Measurements from ENCODE around the gene ITPK1. TPM values are rescaled to one million over a fixed set of nuclear protein-coding genes. Genes with fewer than 3 reads are reported as not detected.

ITPK1 gene
- total and polyA plus RNA-seq, 2 experiments from 2014 or later: 18.7 to 35.0 TPM

- in situ Hi-C loops (cut with MboI): no loop called here
- Histone ChIP-seq H3K4me1 (ENCODE audit: insufficient read depth) (no peaks in the 10 kb centered on the region), H3K79me2 (ENCODE audit: insufficient read depth) (no peaks in the 10 kb centered on the region), H3K9ac (no peak overlapping the region), H2AFZ (no peak overlapping the region), H3K4me2 (ENCODE audit: unreplicated experiment) (no peak overlapping the region), H3K36me3 (ENCODE audit: low read depth) (no peaks in the 10 kb centered on the region), H3K9me2 (ENCODE audit: insufficient read depth) (no peaks in the 10 kb centered on the region), H3F3A (ENCODE audit: insufficient read depth) (no peaks in the 10 kb centered on the region), H3K27me3 (replicated peaks; ENCODE audit: insufficient read depth) (no peaks in the 10 kb centered on the region), H3K27ac (no peak overlapping the region), H3K9me3 (ENCODE audit: low read depth) (no peaks in the 10 kb centered on the region), H4K20me1 (ENCODE audit: insufficient read depth) (no peaks in the 10 kb centered on the region), H3K4me3 (no peak overlapping the region)
- WGBS, 2 experiments (ENCODE audit: low coverage in 1 of 2, low lambda C conversion rate in 2 of 2, missing lambda C conversion rate in 2 of 2): 94 to 95% methylated on average over 28 of the region's 30 CpGs
- TF ChIP-seq EZH2 (IDR thresholded peaks at IDR 0.05; ENCODE audit: insufficient read depth, poor library complexity, severe bottlenecking) (no peak), EZH2phosphoT487 (IDR thresholded peaks at IDR 0.05; ENCODE audit: insufficient read depth, low read depth) (no peak)
- no peak for DNase-seq
Measured at GRCh38 chr14:92941531-92941930, 174.2 kb downstream of the ITPK1 start.

DNA sequence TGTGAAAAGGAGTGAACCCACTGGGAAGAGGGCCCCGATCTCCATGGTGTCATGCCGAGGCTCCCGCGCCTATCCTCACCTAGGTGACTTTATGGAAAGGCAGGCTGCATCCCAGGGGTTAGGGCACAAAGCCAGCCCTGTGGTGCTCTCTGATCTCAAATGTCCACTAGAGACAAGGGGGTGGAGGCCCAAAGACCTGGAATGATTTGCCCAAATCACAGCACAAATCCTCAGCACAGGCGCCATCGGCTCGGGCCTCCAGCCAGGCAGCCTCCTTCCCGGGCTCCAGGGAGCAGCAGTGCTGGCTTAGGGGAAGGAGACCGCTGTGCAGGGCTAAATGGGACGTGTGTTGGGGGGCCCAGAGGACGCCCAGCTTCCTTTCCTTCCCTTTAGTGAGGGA, 175.2 kb downstream of the ITPK1 start:
- Histone ChIP-seq H4K20me1 (ENCODE audit: insufficient read depth) (no peaks in the 10 kb centered on the region), H3K4me1 (ENCODE audit: insufficient read depth) (no peaks in the 10 kb centered on the region), H3K9ac (no peak overlapping the region), H3K27ac (no peak overlapping the region), H3K36me3 (ENCODE audit: low read depth) (no peaks in the 10 kb centered on the region), H3K9me2 (ENCODE audit: insufficient read depth) (no peaks in the 10 kb centered on the region), H3K27me3 (replicated peaks; ENCODE audit: insufficient read depth) (no peaks in the 10 kb centered on the region), H3K4me2 (ENCODE audit: unreplicated experiment) (no peak overlapping the region), H3K9me3 (ENCODE audit: low read depth) (no peaks in the 10 kb centered on the region), H2AFZ (no peak overlapping the region), H3K79me2 (ENCODE audit: insufficient read depth) (no peaks in the 10 kb centered on the region), H3F3A (ENCODE audit: insufficient read depth) (no peaks in the 10 kb centered on the region), H3K4me3 (no peak overlapping the region)
- DNase-seq: no peak
- 92 to 94% methylated on average over 11 of the region's 11 CpGs for WGBS, 2 experiments (ENCODE audit: low coverage in 1 of 2, low lambda C conversion rate in 2 of 2, missing lambda C conversion rate in 2 of 2)
- TF ChIP-seq EZH2phosphoT487 (IDR thresholded peaks at IDR 0.05; ENCODE audit: insufficient read depth, low read depth) (no peak), EZH2 (IDR thresholded peaks at IDR 0.05; ENCODE audit: insufficient read depth, poor library complexity, severe bottlenecking) (no peak)
- in situ Hi-C loops (cut with MboI): no loop called here

DNA sequence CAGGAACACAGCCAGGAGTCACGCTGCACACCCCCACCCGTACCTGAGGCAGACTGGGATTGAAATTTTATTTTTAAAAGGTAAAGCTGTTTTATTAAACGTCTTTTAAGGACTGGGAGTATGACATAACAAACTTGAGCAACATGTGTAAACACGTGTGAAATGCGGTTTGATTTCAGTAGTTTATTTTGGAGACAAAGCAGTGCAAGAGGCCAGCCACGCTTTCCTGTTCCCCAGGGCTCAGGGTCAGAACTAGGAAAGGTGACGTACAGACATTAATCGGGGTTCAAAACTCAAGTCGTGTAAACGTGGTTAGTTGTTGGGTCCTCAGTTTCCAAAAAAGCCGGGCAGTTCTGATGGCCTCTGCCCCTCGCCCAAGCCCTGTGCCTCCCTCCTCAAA, 176.0 kb downstream of the ITPK1 start:
- Histone ChIP-seq H3K79me2 (ENCODE audit: insufficient read depth) (no peaks in the 10 kb centered on the region), H3K9ac (no peak overlapping the region), H2AFZ (no peak overlapping the region), H3K4me1 (ENCODE audit: insufficient read depth) (no peaks in the 10 kb centered on the region), H3K9me2 (ENCODE audit: insufficient read depth) (no peaks in the 10 kb centered on the region), H3K27ac (no peak overlapping the region), H3K4me2 (ENCODE audit: unreplicated experiment) (no peak overlapping the region), H3K36me3 (ENCODE audit: low read depth) (no peaks in the 10 kb centered on the region), H3K9me3 (ENCODE audit: low read depth) (no peaks in the 10 kb centered on the region), H3F3A (ENCODE audit: insufficient read depth) (no peaks in the 10 kb centered on the region), H3K27me3 (replicated peaks; ENCODE audit: insufficient read depth) (no peaks in the 10 kb centered on the region), H3K4me3 (no peak overlapping the region), H4K20me1 (ENCODE audit: insufficient read depth) (no peaks in the 10 kb centered on the region)
- 86 to 87% methylated on average over 12 of the region's 12 CpGs for WGBS, 2 experiments (ENCODE audit: low coverage in 1 of 2, low lambda C conversion rate in 2 of 2, missing lambda C conversion rate in 2 of 2)
- TF ChIP-seq EZH2 (IDR thresholded peaks at IDR 0.05; ENCODE audit: insufficient read depth, poor library complexity, severe bottlenecking) (no peak), EZH2phosphoT487 (IDR thresholded peaks at IDR 0.05; ENCODE audit: insufficient read depth, low read depth) (no peak)
- DNase-seq: no peak
- in situ Hi-C loops (cut with MboI): no loop called here

DNA sequence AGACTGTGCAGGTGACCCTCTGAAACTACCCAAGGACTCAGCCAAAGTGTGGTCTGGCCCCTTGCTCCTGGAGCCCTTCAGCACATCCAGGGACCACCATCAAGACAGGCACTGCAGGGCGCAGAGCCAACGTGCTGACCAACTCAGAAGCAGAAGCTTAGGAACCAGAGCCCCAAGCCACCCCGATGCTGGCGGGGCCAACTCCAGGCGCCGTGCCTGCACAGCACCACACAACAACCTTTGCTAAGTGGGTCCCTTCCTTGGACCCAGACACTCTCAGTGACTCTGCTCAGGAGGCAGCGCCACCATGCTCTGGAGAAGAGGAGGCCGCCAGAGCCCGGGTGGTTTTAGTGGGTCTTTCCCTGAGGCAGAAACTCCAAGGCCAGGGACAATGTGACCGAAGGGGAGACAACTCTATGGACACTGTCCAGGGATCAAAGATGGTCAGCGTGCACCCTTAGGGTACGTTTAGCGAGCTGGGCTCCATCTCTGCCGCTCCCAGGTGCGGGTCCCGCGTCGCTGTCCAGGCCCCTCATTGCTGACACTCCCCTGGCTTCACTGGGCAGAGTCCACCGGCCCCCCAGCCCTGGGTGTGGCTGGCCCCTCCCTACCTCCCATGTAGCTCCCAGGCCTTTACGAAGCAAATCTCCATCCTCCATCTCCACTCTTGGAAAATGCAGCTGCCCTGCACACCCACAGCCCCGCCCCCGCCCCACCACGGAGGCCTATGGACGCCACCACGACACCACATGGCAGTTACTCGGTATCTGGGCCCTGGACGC, 176.6 kb downstream of the ITPK1 start:
- Histone ChIP-seq H3K27me3 (replicated peaks; ENCODE audit: insufficient read depth) (no peaks in the 10 kb centered on the region), H3K9ac (no peak overlapping the region)

More for the DNA sequence above, 176.6 kb downstream of the ITPK1 start:
- TF ChIP-seq EZH2 (IDR thresholded peaks at IDR 0.05; ENCODE audit: insufficient read depth, poor library complexity, severe bottlenecking) (no peak), EZH2phosphoT487 (IDR thresholded peaks at IDR 0.05; ENCODE audit: insufficient read depth, low read depth) (no peak)
- DNase-seq: no peak
- Histone ChIP-seq H4K20me1 (ENCODE audit: insufficient read depth) (no peaks in the 10 kb centered on the region), H3K9me2 (ENCODE audit: insufficient read depth) (no peaks in the 10 kb centered on the region), H3K4me3 (no peak overlapping the region), H3K4me1 (ENCODE audit: insufficient read depth) (no peaks in the 10 kb centered on the region), H3K9me3 (ENCODE audit: low read depth) (no peaks in the 10 kb centered on the region), H3F3A (ENCODE audit: insufficient read depth) (no peaks in the 10 kb centered on the region), H2AFZ (no peak overlapping the region), H3K79me2 (ENCODE audit: insufficient read depth) (no peaks in the 10 kb centered on the region), H3K27ac (no peak overlapping the region), H3K4me2 (ENCODE audit: unreplicated experiment) (no peak overlapping the region), H3K36me3 (ENCODE audit: low read depth) (no peaks in the 10 kb centered on the region)
- in situ Hi-C loops (cut with MboI): no loop called here
- 92 to 93% methylated on average over 19 to 27 of the region's 27 CpGs for WGBS, 2 experiments (ENCODE audit: low coverage in 1 of 2, low lambda C conversion rate in 2 of 2, missing lambda C conversion rate in 2 of 2)

Data from GM23248 (cell line).